IPS-18a (cell line): ENCODE measurements around the gene ARRDC3.
"Not testable (repeated sequence)": the region's sequence is repeated elsewhere in the genome, so short reads cannot be mapped to it uniquely, and the experiment has no call there.

Experiments
- H3K27ac ChIP-seq: one replicate; pipeline ENCODE4 v1.5.1; 2013; ENCODE audit warnings: low read length
- H3K27me3 ChIP-seq: one replicate; pipeline ENCODE4 v1.6.1; 2013; ENCODE audit warnings: mild to moderate bottlenecking, low read length; ENCODE audit not compliant: control insufficient read depth, insufficient read depth
- H3K36me3 ChIP-seq: one replicate; pipeline ENCODE4 v1.6.1; 2013; ENCODE audit warnings: low read depth, low read length; ENCODE audit not compliant: control insufficient read depth
- H3K4me1 ChIP-seq: one replicate; pipeline ENCODE4 v1.6.1; 2013; ENCODE audit warnings: low read depth, low read length; ENCODE audit not compliant: control insufficient read depth
- H3K4me3 ChIP-seq: one replicate; pipeline ENCODE4 v1.5.1; 2013; ENCODE audit warnings: low read length
- H3K9ac ChIP-seq: one replicate; pipeline ENCODE4 v1.6.1; 2013; ENCODE audit warnings: mild to moderate bottlenecking, low read length, moderate library complexity
- H3K9me3 ChIP-seq: one replicate; pipeline ENCODE4 v1.6.1; 2013; ENCODE audit warnings: low read depth, low read length; ENCODE audit not compliant: control insufficient read depth

Gene ARRDC3

GRCh38 chr5:91329283-91329682 is 53.8 kb downstream of the ARRDC3 start:
- Histone ChIP-seq H3K36me3 (no peaks in the 10 kb centered on the region), H3K9ac (no peak overlapping the region), H3K27ac (no peak overlapping the region), H3K4me3 (no peak overlapping the region), H3K4me1 (peaks cover 10% of the 10 kb centered on the region), H3K27me3 (no peaks in the 10 kb centered on the region), H3K9me3 (no peaks in the 10 kb centered on the region)

DNA sequence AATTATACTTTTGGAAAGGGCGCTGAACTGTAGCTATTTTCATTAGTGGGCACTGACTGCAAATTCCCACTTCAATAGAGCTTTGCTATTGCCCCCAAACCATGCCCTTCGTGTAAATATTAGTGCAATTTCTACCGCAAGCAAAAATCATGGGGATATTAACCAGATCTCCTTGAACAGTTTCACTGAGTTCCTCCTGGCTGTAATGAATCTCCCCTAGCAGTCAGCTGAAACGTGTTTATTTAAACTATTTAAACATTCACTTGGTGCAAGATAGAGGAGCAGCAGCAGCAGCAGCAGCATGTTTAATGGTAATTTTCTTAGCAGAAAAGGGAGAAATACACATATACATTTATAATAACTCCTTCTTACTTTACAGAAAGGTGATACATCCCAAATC is 54.4 kb downstream of the ARRDC3 start:
- Histone ChIP-seq H3K4me3 (no peak overlapping the region), H3K4me1 (peaks cover 8% of the 10 kb centered on the region), H3K27me3 (no peaks in the 10 kb centered on the region), H3K36me3 (no peaks in the 10 kb centered on the region), H3K9ac (no peak overlapping the region), H3K9me3 (no peaks in the 10 kb centered on the region), H3K27ac (no peak overlapping the region)

DNA sequence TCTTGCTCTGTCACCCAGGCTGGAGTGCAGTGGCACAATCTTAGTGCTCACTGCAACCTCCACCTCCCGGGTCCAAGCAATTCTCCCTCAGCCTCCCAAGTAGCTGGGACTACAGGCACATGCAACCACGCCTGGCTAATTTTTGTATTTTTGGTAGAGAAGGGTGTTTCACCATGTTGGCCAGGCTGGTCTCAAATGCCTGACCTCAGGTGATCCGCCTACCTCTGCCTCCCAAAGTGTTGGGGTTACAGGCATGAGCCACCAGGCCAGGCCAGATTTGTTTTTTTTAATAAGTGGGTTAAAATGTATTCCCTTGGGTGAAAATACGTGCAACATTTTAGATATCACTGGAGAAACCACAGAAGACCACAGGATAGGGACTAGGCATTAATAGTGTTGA is 60.1 kb downstream of the ARRDC3 start:
- not testable (repeated sequence) for H3K4me3 ChIP-seq, H3K36me3 ChIP-seq, H3K9me3 ChIP-seq, H3K27me3 ChIP-seq, H3K9ac ChIP-seq, H3K4me1 ChIP-seq, H3K27ac ChIP-seq

DNA sequence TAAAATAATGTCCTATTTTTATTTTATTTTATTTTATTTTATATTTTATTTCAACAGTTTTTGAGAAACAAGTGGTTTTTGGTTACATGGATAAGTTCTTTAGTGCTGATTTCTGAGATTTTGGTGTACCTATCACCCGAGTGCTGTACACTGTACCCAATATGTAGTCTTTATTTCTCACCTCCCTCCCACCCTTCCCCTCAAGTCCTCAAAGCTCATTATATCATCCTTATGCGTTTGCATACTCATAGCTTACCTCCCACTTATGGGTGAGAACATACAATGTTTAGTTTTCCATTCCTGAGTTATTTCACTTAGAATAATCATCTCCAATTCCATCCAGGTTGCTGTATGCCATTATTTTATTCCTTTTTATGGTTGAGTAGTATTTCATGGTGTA is 63.5 kb downstream of the ARRDC3 start:
- Histone ChIP-seq H3K4me3 (no peak overlapping the region), H3K9ac (no peak overlapping the region), H3K36me3 (no peaks in the 10 kb centered on the region), H3K27me3 (no peaks in the 10 kb centered on the region), H3K27ac (no peak overlapping the region), H3K9me3 (no peaks in the 10 kb centered on the region), H3K4me1 (no peaks in the 10 kb centered on the region)

- Histone ChIP-seq H3K27ac (no peak overlapping the region), H3K4me1 (no peaks in the 10 kb centered on the region), H3K27me3 (no peaks in the 10 kb centered on the region), H3K9ac (no peak overlapping the region), H3K36me3 (no peaks in the 10 kb centered on the region), H3K9me3 (no peaks in the 10 kb centered on the region), H3K4me3 (no peak overlapping the region)
Observed at GRCh38 chr5:91318724-91319123, 64.4 kb downstream of the ARRDC3 start.
